ENCODE data around the gene TRIM46. TPM values are rescaled to one million over a fixed set of nuclear protein-coding genes. Genes with fewer than 3 reads are reported as not detected.
A peak's percentile ranks its signal among the peaks of the same experiment; 100 is the strongest.
"Not testable (repeated sequence)": the region's sequence is repeated elsewhere in the genome, so short reads cannot be mapped to it uniquely, and the experiment has no call there.

The TRIM46 gene
- total and polyA plus RNA-seq, 3 experiments from 2014 or later = 0.99 to 7.3 (median 6.4) TPM

DNA sequence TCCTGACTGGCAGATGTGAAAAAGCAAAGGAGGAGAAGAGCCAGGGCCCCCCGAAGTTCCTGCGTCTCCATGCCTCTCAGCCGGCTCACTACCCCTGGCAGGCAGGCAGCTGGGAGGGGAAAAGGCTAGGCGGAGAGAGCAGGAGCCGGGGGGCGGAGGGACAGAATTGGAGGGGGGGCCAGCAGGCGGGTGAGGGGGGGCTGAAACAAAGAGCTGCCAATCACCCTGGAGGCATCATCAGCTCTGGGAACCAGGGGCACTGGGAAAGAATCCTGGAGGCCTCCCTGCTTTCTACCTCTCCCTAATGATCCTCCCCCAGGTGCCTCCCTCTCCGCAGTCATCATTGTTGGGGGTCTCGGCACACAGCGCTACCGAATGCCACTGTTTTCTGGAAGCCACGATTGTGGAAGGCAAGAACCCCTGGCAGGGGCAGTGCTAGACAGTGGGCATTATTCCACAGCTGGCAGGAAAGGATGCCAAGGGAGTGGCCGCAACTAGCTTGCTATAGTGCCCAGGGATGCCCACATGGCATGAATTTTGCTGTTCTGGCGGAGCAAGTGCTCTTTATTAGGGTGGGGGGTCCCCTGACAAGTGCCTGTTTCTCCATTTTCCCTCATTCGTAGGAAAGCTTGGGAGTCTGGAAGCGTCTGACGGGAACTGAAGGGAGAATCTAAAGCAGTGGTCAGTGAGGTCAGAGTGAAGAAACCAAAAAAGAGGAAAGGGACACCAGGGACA lies 34.3 kb downstream of the TRIM46 start, which contains the start of gene THBS3:
Gene THBS3, minus strand, starts transcription at position 92 of the 735 bp plus-strand sequence. Its CDS starts 21 bp downstream, at position 71.
- H3K4me3 Mint-ChIP-seq = peak within 1 kb of the TSS; percentile 81 to 93 (median 89)
- Histone ChIP-seq H3K27me3 (ENCODE audit: insufficient read depth, low read length, poor library complexity, severe bottlenecking) (no peaks in the 10 kb centered on the region), H3K4me1 (ENCODE audit: insufficient read depth, low read length) (peaks cover 23% of the 10 kb centered on the region), H3K9me3 (ENCODE audit: low read length) (no peaks in the 10 kb centered on the region), H3K27ac (ENCODE audit: low read depth, low read length) (peak within 1 kb of the TSS; percentile 99), H3K4me3 (ENCODE audit: low read length) (peak within 1 kb of the TSS; percentile 100), H3K36me3 (ENCODE audit: insufficient read depth, low read length) (no peaks in the 10 kb centered on the region)
- H3K27ac Mint-ChIP-seq = peak within 1 kb of the TSS; percentile 92 to 99 (median 96)
- H3K4me1 Mint-ChIP-seq = peaks cover 18 to 28% (median 26%) of the 10 kb centered on the region in 3 donors
- ChIA-PET CTCF (interaction anchor here (1.2 to 5.3 kb wide), 15 partner anchors 11 to 384 kb away, joined by 3 to 67 read pairs (median 7); partner anchors contain the start of genes ENTREP3 and KRTCAP2), POLR2A (interaction anchor here (0.9 to 2.0 kb wide), 3 partner anchors 17 to 36 kb away, joined by 3 to 8 read pairs (median 6); no protein-coding TSS in a partner anchor)
- H3K27me3 Mint-ChIP-seq = peaks cover 0 to 3% of the 10 kb centered on the region in 2 donors
- peak in 1 of 5 donors; percentile 47 for DNase-seq
- no peaks in the 10 kb centered on the region for H3K9me3 Mint-ChIP-seq
- H3K36me3 Mint-ChIP-seq = peaks cover 1 to 18% (median 4%) of the 10 kb centered on the region in 3 donors

- H3K4me1 ChIP-seq (ENCODE audit: insufficient read depth, low read length) = peaks cover 23% of the 10 kb centered on the region
- no peaks in the 10 kb centered on the region for H3K27me3 ChIP-seq (ENCODE audit: insufficient read depth, low read length, poor library complexity, severe bottlenecking)
- CTCF ChIA-PET = interaction anchor here (1.2 to 5.3 kb wide), 9 partner anchors 11 to 115 kb away, joined by 3 to 67 read pairs (median 5); no protein-coding TSS in a partner anchor
- peaks cover 18 to 28% (median 26%) of the 10 kb centered on the region in 3 donors for H3K4me1 Mint-ChIP-seq
- no peaks in the 10 kb centered on the region for H3K36me3 ChIP-seq (ENCODE audit: insufficient read depth, low read length)
- POLR2A ChIA-PET = interaction anchor here (1.0 to 2.0 kb wide), 6 partner anchors 14 to 115 kb away, joined by 3 to 8 read pairs (median 4); partner anchors contain the start of gene KRTCAP2
- DNase-seq = peak; percentile 87 to 96 (median 92)
- peaks cover 1 to 18% (median 4%) of the 10 kb centered on the region in 3 donors for H3K36me3 Mint-ChIP-seq
- peak within 1 kb of the TSS; percentile 99 for H3K27ac ChIP-seq (ENCODE audit: low read depth, low read length)
- peak within 1 kb of the TSS; percentile 92 to 99 (median 96) for H3K27ac Mint-ChIP-seq
- peak within 1 kb of the TSS; percentile 100 for H3K4me3 ChIP-seq (ENCODE audit: low read length)
- no peaks in the 10 kb centered on the region for H3K9me3 ChIP-seq (ENCODE audit: low read length)
- H3K9me3 Mint-ChIP-seq = no peaks in the 10 kb centered on the region
- H3K4me3 Mint-ChIP-seq = peak within 1 kb of the TSS; percentile 82 to 93 (median 89)
- peaks cover 0 to 3% of the 10 kb centered on the region in 2 donors for H3K27me3 Mint-ChIP-seq
Measured at GRCh38 chr1:155208541-155209311, 35.1 kb downstream of the TRIM46 start, which contains the start of gene MTX1. Gene MTX1 (plus strand): TSS chr1:155208695. CDS start chr1:155208805, 110 bp downstream.

GRCh38 chr1:155209312-155209721 lies 35.7 kb downstream of the TRIM46 start:
- Histone ChIP-seq H3K4me1 (ENCODE audit: insufficient read depth, low read length) (peaks cover 23% of the 10 kb centered on the region), H3K27me3 (ENCODE audit: insufficient read depth, low read length, poor library complexity, severe bottlenecking) (no peaks in the 10 kb centered on the region), H3K27ac (ENCODE audit: low read depth, low read length) (peak overlapping the region; percentile 99), H3K9me3 (ENCODE audit: low read length) (no peaks in the 10 kb centered on the region), H3K36me3 (ENCODE audit: insufficient read depth, low read length) (no peaks in the 10 kb centered on the region), H3K4me3 (ENCODE audit: low read length) (peak overlapping the region; percentile 100)
- POLR2A ChIA-PET = interaction anchor here (1.0 to 2.0 kb wide), 6 partner anchors 15 to 115 kb away, joined by 3 to 8 read pairs (median 4); partner anchors contain the start of gene KRTCAP2
- Mint-ChIP-seq H3K4me3 (peak overlapping the region; percentile 82 to 93 (median 89)), H3K4me1 (peaks cover 18 to 28% (median 26%) of the 10 kb centered on the region in 3 donors), H3K27ac (peak overlapping the region; percentile 73 to 99 (median 91)), H3K9me3 (no peaks in the 10 kb centered on the region), H3K36me3 (peaks cover 1 to 18% (median 4%) of the 10 kb centered on the region in 3 donors), H3K27me3 (peaks cover 0 to 3% of the 10 kb centered on the region in 2 donors)
- DNase-seq = no peak
- CTCF ChIA-PET = interaction anchor here (1.2 to 5.3 kb wide), 4 partner anchors 15 to 114 kb away, joined by 3 to 67 read pairs (median 18); no protein-coding TSS in a partner anchor

DNA sequence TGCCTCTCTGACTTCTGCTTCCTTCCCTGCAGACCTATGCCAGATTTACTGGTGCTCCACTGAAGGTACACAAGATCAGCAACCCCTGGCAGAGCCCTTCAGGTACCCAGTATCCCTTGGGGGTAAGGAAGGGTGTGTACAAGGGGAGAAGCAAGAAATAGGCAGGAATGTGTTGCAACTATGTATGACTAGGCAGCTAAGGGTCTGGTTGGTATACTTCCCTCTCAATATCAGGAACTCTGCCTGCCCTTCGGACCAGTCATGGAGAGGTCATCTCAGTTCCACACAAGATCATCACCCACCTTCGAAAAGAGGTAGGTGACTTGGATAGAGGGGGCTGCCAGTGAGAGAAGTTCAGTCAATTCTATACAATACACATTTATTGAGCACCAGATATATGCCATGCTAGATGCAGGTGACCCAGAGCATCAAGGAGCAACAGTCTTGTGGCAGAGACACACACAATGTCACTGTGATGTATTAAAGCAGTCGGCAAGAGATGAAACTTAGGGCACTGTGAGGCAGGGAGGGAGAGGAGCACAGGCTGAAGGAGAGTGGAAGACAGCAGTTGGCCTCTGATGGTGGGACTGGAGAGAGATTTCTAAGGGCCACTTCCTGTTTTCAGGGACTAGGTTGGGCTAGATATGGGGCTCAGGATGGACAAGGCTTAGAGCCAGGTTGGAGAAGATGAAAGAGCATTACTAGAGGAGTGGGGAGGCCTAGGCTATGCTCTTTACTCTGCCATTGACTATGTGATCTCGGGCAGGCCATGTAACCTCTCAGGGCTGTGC lies 36.9 kb downstream of the TRIM46 start:
- Histone ChIP-seq H3K9me3 (ENCODE audit: low read length) (no peaks in the 10 kb centered on the region), H3K4me3 (ENCODE audit: low read length) (no peak overlapping the region), H3K27me3 (ENCODE audit: insufficient read depth, low read length, poor library complexity, severe bottlenecking) (no peaks in the 10 kb centered on the region), H3K36me3 (ENCODE audit: insufficient read depth, low read length) (no peaks in the 10 kb centered on the region), H3K27ac (ENCODE audit: low read depth, low read length) (no peak overlapping the region), H3K4me1 (ENCODE audit: insufficient read depth, low read length) (peaks cover 23% of the 10 kb centered on the region)
- ChIA-PET POLR2A (no interaction called here), CTCF (interaction anchor here (1.7 kb wide), 1 partner anchor 113 kb away, joined by 4 read pairs; no protein-coding TSS in a partner anchor)
- Mint-ChIP-seq H3K27ac (peak overlapping the region in 5 of 8 donors; percentile 30 to 92 (median 63)), H3K4me3 (peak overlapping the region; percentile 20 to 92 (median 69)), H3K27me3 (peaks cover 0 to 3% of the 10 kb centered on the region in 2 donors), H3K4me1 (peaks cover 24 to 34% (median 32%) of the 10 kb centered on the region in 3 donors), H3K36me3 (peaks cover 2 to 24% (median 4%) of the 10 kb centered on the region in 3 donors), H3K9me3 (no peaks in the 10 kb centered on the region)
- DNase-seq = peak in 1 of 5 donors; percentile 15

GRCh38 chr1:155211381-155212050 lies 37.9 kb downstream of the TRIM46 start:
- H3K9me3 Mint-ChIP-seq; H3K27me3 ChIP-seq (ENCODE audit: insufficient read depth, low read length, poor library complexity, severe bottlenecking); H3K36me3 ChIP-seq (ENCODE audit: insufficient read depth, low read length); CTCF ChIA-PET; H3K27me3 Mint-ChIP-seq; H3K4me3 ChIP-seq (ENCODE audit: low read length); POLR2A ChIA-PET; H3K27ac ChIP-seq (ENCODE audit: low read depth, low read length); H3K9me3 ChIP-seq (ENCODE audit: low read length): not testable (repeated sequence)
- peak in 1 of 5 donors; percentile 34 for DNase-seq
- H3K4me1 ChIP-seq (ENCODE audit: insufficient read depth, low read length) = peaks cover 23% of the 10 kb centered on the region
- Mint-ChIP-seq H3K4me3 (peak overlapping the region in 3 of 7 donors; percentile 23 to 92 (median 39)), H3K36me3 (peaks cover 2 to 24% (median 4%) of the 10 kb centered on the region in 3 donors), H3K27ac (peak overlapping the region in 1 of 8 donors; percentile 37), H3K4me1 (peaks cover 24 to 34% (median 32%) of the 10 kb centered on the region in 3 donors)

DNA sequence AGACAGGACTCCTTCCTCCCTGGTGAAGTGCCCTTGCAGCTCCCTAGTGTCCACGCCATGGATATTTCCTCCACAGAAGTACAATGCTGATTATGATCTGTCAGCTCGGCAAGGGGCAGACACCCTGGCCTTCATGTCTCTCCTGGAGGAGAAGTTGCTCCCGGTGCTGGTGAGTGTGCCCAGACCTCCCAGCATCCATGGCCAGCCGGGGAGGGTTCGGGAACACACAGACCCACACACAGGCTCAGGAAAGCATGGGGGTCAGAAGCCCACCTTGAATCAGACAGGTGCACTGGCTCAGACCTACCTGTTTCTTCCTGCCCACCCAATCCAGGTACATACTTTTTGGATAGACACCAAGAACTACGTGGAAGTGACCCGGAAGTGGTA lies 38.4 kb downstream of the TRIM46 start:
- H3K4me3 ChIP-seq (ENCODE audit: low read length); H3K27me3 ChIP-seq (ENCODE audit: insufficient read depth, low read length, poor library complexity, severe bottlenecking); H3K36me3 ChIP-seq (ENCODE audit: insufficient read depth, low read length); H3K27ac ChIP-seq (ENCODE audit: low read depth, low read length); H3K27me3 Mint-ChIP-seq; H3K4me3 Mint-ChIP-seq; H3K9me3 ChIP-seq (ENCODE audit: low read length); H3K9me3 Mint-ChIP-seq; POLR2A ChIA-PET; H3K27ac Mint-ChIP-seq; CTCF ChIA-PET: not testable (repeated sequence)
- peak in 1 of 5 donors; percentile 22 for DNase-seq
- H3K4me1 ChIP-seq (ENCODE audit: insufficient read depth, low read length) = peaks cover 21% of the 10 kb centered on the region
- peaks cover 21 to 29% (median 27%) of the 10 kb centered on the region in 3 donors for H3K4me1 Mint-ChIP-seq
- H3K36me3 Mint-ChIP-seq = peaks cover 2 to 24% (median 4%) of the 10 kb centered on the region in 3 donors
